HG02759 (cell line): ENCODE results near the gene PSME3.

Experiments used
- ATAC-seq: cut with Tn5 transposase; IDR thresholded peaks from one replicate; pipeline ENCODE4 v1.9.1; 2021; ENCODE audit warnings: mild to moderate bottlenecking, moderate library complexity; ENCODE audit not compliant: unreplicated experiment

The PSME3 gene

DNA sequence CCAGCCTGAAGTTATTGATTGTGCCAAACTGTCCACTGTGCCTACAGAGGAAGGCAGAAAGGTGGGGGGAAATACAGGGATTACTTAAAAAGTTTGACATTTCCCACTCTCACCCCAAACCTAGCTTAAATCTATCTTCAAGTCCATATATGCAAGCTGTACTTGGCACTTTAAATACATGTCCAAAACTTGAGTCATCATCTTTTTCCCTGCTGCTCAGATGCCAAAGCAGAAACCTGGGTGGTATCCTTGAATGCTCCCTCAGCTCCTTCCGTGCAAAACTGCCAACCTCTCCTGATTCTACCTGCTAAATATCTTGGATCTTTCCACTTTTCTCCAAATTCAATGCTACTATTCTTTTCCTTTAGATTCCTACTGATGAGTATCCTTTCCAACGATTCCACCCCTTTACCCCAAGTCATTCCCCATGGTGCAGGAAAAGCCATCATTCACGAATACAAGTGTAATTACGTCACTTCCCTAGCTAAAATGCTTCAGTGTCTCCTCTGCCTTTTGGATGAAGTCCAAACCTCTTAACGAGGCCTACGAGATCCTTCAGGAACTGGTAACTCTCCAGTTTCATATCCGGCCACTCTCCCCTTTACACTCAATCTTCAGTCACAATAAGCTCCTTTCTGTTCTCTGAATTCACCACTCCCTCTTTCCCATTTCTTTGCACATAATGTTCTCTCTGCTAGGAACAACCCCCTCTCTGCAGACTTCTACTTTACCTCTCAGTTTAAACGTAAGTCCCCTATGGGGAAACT lies 18.4 kb upstream of the PSME3 start:
- ATAC-seq: no peak

DNA sequence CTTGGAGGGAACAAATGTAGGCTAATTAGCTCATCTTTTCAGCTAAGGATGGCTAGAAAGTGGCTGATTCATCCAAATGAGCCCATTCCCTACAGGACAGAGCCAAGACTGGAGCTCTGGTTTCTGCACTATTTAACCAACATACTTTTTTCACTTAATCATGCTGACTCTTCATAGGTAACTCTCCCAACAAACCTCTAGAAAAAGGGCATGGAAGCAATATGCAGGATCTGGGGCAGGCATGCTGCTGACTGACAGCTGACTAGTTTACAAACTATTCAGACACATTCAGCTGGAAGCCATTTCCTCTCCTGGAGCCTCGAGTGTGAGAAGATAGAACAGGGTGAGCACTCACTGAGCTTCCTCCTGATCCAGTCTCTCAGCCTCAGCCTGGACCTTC lies 15.3 kb upstream of the PSME3 start:
- ATAC-seq: no peak

DNA sequence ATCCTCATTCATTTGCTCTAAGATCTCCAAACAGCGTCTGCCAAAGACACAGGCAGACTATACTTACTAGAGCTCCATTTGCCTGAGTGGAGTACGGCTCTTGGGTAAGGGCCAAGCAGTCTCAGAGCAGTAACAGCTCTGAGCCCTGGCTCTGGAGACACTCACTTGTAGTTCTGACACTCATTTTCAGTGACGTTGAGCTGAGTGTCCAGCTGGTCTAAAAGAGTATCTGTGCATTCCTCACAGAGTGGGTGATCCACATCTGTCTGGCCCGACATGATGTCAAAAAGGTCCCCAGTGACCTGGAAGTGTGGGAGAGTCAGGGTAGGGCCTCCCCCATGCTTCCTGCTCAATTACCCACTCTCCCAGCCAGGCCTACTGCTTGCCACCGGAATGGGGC lies 14.8 kb upstream of the PSME3 start:
- no peak for ATAC-seq

GRCh38 chr17:42819939-42820535 lies 13.2 kb upstream of the PSME3 start:
- no peak for ATAC-seq

DNA sequence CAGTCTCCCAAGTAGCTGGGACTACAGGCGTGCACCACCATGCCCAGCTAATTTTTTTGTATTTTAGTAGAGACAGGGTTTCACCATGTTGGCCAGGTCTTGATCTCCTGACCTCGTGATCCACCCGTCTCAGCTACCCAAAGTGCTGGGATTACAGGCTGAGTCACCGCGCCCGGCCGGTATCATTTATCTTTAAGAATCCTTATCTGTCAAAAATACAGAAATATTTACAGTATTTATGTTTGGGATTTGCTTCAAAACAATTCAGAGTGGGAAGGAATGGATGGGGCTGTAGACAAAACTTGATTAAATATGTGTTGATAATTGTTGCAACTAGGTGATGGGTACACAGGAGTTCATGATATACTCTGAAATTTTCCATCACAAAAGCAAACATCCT lies 12.0 kb upstream of the PSME3 start:
- ATAC-seq: no peak

DNA sequence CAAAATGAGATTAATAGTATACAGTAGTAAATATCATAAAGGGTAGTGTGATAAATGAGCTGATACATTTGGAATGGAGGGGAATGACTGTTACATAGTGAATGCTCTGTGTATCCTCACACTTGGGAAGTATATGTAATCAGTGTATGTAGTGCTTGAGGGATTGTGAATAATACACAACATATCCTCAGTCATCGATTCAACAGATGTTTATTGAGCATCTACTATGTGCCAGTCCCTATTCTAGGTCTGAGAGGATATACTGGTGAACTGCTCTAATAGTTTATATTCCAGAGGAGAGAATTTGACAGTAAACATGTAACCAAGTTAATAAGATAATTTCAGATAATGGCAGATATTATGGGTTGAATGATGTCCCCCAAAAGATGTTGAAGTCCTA lies 5.7 kb upstream of the PSME3 start:
- ATAC-seq: no peak

DNA sequence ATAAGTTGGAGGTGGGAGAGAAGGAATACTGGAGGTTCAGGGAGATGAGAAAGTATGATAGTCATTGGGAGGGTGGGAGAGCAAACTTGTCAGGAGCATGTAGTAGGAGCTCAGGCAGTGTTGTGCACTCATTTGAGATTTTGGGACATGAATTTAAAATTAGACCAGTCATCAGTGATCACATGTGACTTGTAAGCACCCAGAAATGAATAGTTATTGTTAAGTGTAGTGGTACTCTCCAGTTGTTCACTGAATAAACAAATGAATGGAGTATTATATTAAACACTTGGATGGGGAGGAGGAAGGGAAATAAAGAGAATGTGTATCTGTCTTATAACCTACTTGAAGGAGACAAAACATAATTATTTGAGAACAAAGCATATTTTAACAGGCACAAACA lies 2.2 kb upstream of the PSME3 start:
- ATAC-seq: no peak

DNA sequence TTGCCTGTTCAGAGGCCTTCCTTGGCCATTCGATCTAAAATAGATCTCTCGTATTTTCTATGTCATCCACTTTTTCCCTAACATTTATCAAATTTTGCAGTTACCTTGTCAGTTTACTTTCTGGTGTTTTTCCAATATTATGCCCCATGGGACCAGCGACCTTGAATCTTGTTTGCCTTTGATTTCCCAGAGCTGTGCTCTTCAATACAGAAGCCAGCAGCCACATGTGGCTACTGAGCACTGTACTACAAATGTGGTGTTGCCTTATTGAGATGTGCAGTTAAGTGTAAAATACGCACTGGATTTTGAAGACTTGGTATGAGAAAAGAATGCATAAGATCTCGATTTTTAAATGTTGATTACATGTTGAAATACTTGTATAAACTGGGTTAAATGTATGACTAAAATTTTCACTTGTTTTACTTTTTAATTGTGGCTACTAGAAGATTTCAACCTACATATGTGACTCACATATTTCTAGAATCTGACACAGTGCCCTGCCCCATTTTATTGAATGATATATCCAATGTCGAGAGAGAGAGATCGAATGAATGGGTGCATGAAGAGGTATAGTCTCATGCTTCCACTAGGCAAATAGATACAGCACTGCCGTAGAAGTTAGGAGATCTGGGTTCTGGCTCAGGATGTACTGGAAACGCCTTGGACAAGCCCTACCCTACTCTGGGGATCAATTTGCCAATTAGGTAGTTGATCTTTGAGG lies 824 bp upstream of the PSME3 start:
- no peak for ATAC-seq

DNA sequence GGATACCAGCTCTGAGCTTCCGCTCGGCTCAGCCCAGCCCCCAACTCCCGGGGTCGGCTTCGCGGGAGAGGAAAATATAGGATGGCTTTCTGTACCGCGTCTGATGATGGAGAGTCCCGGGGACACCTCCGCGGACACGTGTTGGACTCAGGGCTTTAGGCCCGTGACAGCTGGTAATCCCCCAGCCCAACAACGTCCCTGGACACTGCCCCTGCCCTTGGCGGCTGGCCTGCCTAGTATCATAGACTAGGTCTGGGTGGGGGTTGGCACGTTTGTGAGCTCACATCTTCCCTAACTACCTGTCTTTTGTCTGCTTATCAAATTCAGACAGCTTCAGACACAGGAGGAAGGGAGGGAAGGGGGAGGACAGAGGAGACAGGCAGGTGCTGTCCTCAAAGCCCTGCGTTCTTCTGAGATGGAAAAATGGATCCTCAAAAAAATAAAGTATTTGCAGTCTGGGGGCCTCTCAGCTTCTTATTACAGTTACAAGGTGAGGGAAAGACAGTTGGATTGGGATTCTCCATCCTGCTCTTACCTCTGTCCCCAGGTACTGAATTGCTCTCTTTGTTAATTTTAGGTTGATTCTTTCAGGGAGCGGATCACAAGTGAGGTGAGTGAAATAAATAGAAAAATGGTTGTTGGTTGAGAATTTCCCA lies 698 bp downstream of the PSME3 start:
- no peak for ATAC-seq

- no peak for ATAC-seq
Measured at GRCh38 chr17:42835732-42836131, 2.5 kb downstream of the PSME3 start.

- ATAC-seq: no peak
Measured at GRCh38 chr17:42841975-42842685, 8.9 kb downstream of the PSME3 start.

GRCh38 chr17:42843358-42843934 lies 10.2 kb downstream of the PSME3 start:
- ATAC-seq: no peak

DNA sequence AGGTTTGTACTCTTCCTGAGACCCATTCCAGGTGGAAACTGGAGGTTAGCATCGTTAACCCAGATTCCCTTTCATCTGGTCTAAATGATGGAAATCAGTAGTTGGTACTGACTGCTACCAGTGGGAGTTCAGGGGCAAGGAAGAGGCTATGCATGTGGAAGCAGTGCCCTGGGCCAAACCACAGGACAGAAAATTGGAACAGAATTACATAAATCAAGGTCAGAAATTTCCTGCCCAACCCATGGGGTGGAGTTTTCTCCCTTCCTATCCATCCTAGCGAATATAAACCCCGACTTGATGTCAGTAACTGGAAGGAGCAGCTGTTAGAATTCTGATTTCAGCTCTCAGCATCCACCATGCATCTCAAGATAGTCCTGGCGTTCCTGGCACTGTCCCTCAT lies 11.1 kb downstream of the PSME3 start, which contains the start of gene AOC2:
TSS of gene AOC2 (plus strand) at position 310 of the 400 bp plus-strand sequence. CDS start at position 357, 47 bp downstream.
- no peak for ATAC-seq

GRCh38 chr17:42844761-42845555 lies 11.8 kb downstream of the PSME3 start:
- no peak for ATAC-seq

DNA sequence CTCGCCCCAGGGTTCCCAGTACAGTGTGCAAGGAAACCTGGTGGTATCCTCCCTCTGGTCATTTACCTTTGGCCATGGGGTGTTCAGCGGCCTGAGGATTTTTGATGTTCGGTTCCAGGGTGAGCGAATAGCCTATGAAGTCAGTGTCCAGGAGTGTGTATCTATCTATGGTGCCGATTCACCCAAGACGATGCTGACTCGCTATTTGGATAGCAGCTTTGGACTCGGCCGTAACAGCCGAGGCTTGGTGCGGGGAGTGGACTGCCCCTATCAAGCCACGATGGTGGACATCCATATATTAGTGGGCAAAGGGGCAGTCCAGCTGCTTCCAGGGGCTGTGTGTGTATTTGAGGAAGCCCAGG lies 12.3 kb downstream of the PSME3 start:
- no peak for ATAC-seq

DNA sequence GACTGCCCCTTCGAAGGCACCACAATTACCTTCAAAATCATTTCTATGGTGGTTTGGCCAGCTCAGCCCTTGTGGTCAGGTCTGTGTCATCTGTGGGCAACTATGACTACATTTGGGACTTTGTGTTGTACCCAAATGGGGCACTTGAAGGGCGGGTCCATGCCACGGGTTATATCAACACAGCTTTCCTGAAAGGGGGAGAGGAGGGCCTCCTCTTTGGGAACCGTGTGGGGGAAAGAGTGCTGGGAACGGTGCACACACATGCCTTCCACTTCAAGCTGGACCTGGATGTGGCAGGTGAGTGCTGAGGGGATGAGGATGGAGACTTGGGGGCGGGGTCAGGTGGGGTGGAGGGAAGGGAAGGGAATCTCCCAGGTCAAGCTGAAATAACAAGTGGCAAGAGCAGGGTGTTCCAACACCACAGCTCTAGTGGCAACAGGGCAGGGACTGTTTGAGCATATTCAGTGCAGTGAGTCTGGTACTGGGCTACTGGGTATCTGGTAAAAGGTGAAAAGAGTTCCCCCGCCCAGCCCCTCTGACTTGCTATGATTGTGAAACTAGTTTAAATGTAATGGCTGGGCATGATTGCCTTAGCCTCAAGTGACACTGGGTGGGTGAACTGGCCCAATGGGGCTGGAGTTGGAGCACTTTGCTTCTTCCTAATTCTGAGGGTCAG lies 12.9 kb downstream of the PSME3 start:
- ATAC-seq: no peak

DNA sequence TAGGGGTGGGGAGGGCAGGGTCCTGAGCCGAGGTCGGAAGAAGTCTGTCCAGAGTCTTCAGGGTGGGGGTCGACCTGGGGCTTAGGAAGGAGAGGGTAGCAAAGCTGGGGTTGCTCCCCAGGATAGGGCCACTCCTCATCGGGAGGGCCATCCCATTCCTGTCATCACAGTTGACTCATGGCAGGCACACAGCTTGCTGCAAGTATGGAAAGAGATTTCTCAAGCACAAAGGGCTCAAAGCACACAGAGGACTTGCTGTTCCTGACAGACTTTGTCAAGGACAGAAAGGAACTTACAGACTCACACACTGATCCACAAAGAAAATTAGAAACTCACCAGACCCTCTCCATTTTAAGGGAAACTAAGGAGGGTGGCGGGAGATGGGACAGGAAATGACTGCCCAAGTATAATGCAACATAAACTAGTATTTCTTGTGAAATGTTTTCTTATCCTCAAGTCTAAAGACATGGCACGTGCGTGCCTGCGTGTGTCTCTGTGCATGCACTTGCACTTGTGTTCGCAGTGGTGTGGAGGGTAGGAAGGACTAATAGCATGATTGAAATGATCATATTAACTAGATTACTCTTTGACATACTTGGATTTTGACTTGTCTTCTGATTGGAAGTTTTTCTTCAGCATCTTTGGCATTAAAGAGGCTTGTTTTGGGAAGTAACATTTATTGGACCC lies 13.5 kb downstream of the PSME3 start:
- ATAC-seq: no peak

GRCh38 chr17:42848093-42848492 lies 14.9 kb downstream of the PSME3 start:
- no peak for ATAC-seq

- ATAC-seq: no peak
Measured at GRCh38 chr17:42849031-42849430, 15.8 kb downstream of the PSME3 start.
